GM23248 (cell line): ENCODE data around the gene CNTNAP5. TPM values are rescaled to one million over a fixed set of nuclear protein-coding genes. Genes with fewer than 3 reads are reported as not detected.

Source experiments
- DNase-seq: peaks from one replicate; pipeline ENCODE4 v3.0.0-alpha.2; 2015
- H2AFZ ChIP-seq: fragments of 200-600 bp; sonication (generic); 2 replicates; pipeline ENCODE4 v1.6.1; 2016; ENCODE audit warnings: antibody characterized with exemption
- H3F3A ChIP-seq: fragments of 200-600 bp; sonication (generic); 2 replicates; pipeline ENCODE4 v1.6.1; 2016; ENCODE audit warnings: mild to moderate bottlenecking, antibody characterized with exemption, mixed run types; ENCODE audit not compliant: insufficient read depth
- H3K27ac ChIP-seq: fragments of 200-600 bp; sonication (generic); 2 replicates; pipeline ENCODE4 v1.5.1; 2016; ENCODE audit warnings: mild to moderate bottlenecking
- H3K27me3 ChIP-seq: fragments of 200-600 bp; sonication (generic); replicated peaks from 2 replicates; pipeline ENCODE4 v1.6.1; 2016; ENCODE audit warnings: mild to moderate bottlenecking; ENCODE audit not compliant: insufficient read depth
- H3K36me3 ChIP-seq: fragments of 200-600 bp; sonication (generic); 2 replicates; pipeline ENCODE4 v1.6.1; 2016; ENCODE audit warnings: low read depth, mild to moderate bottlenecking
- H3K4me1 ChIP-seq: fragments of 200-600 bp; sonication (generic); 2 replicates; pipeline ENCODE4 v1.6.1; 2016; ENCODE audit warnings: mild to moderate bottlenecking; ENCODE audit not compliant: insufficient read depth
- H3K4me2 ChIP-seq: fragments of 200-600 bp; sonication (generic); one replicate; pipeline ENCODE4 v1.6.1; 2016; ENCODE audit warnings: mild to moderate bottlenecking; ENCODE audit not compliant: unreplicated experiment
- H3K4me3 ChIP-seq: fragments of 200-600 bp; sonication (generic); 2 replicates; pipeline ENCODE4 v1.5.1; 2016; ENCODE audit warnings: mild to moderate bottlenecking
- H3K79me2 ChIP-seq: fragments of 200-600 bp; sonication (generic); 2 replicates; pipeline ENCODE4 v1.6.1; 2016; ENCODE audit warnings: mild to moderate bottlenecking; ENCODE audit not compliant: insufficient read depth
- H3K9ac ChIP-seq: fragments of 200-600 bp; sonication (generic); 2 replicates; pipeline ENCODE4 v1.6.1; 2016; ENCODE audit warnings: mild to moderate bottlenecking
- H3K9me2 ChIP-seq: fragments of 200-600 bp; sonication (generic); 2 replicates; pipeline ENCODE4 v1.6.1; 2016; ENCODE audit warnings: mixed run types, mild to moderate bottlenecking, moderate library complexity; ENCODE audit not compliant: insufficient read depth
- H3K9me3 ChIP-seq: fragments of 200-600 bp; sonication (generic); one replicate; pipeline ENCODE4 v1.6.1; 2017; ENCODE audit warnings: low read depth
- H4K20me1 ChIP-seq: fragments of 200-600 bp; sonication (generic); 2 replicates; pipeline ENCODE4 v1.6.0; 2016; ENCODE audit not compliant: insufficient read depth
- EZH2 ChIP-seq: fragments of 200-600 bp; sonication (generic); IDR thresholded peaks from 2 replicates; pipeline ENCODE4 v1.6.1; 2018; ENCODE audit warnings: antibody characterized with exemption, mild to moderate bottlenecking; ENCODE audit not compliant: insufficient read depth, poor library complexity, severe bottlenecking
- EZH2phosphoT487 ChIP-seq: fragments of 200-600 bp; sonication (generic); IDR thresholded peaks from 2 replicates; pipeline ENCODE4 v1.6.1; 2018; ENCODE audit warnings: antibody characterized with exemption, moderate library complexity, mild to moderate bottlenecking, low read depth; ENCODE audit not compliant: insufficient read depth
- WGBS, 2 experiments: methylation state at CpG; one replicate each; pipeline ENCODE4 v1.1.6; 2015 to 2017; ENCODE audit warnings: low lambda C conversion rate in 2 of 2, low coverage in 1 of 2; ENCODE audit errors: missing lambda C conversion rate in 2 of 2; 5-methylcytosine and 5-hydroxymethylcytosine counted together
- in situ Hi-C: fragments of 300-500 bp; cut with MboI; formaldehyde crosslinking; loops from 2 replicates; pipeline ENCODE4 v1.15.0; 2020
- polyA plus RNA-seq: library from polyadenylated mRNA; unstranded; fragments of >200 nt; fragmentation: Nextera tagmentation; extraction: Ambion mirVana; gene quantifications from 2 replicates; pipeline ENCODE4 v1.2.1, GENCODE V29; 2016
- total RNA-seq: library from RNA; depleted of rRNA; stranded (reverse); fragments of >200 nt; shearing (Covaris generic); gene quantifications from 2 replicates; pipeline ENCODE4 v1.2.3, GENCODE V29; 2014

Gene CNTNAP5
- total and polyA plus RNA-seq, 2 experiments from 2014 or later = not detected

GRCh38 chr2:124602759-124603158, 577.7 kb downstream of the CNTNAP5 start:
- Histone ChIP-seq H2AFZ (no peak overlapping the region), H3K27me3 (no peaks in the 10 kb centered on the region), H3K9ac (no peak overlapping the region), H3K4me1 (no peaks in the 10 kb centered on the region), H3K27ac (no peak overlapping the region), H3K4me2 (no peak overlapping the region), H3K4me3 (no peak overlapping the region), H3K9me2 (no peaks in the 10 kb centered on the region), H3K9me3 (no peaks in the 10 kb centered on the region), H3F3A (no peaks in the 10 kb centered on the region), H4K20me1 (no peaks in the 10 kb centered on the region), H3K36me3 (no peaks in the 10 kb centered on the region), H3K79me2 (no peaks in the 10 kb centered on the region)
- DNase-seq = no peak
- in situ Hi-C loops = no loop called here
- no peak for TF ChIP-seq EZH2phosphoT487
- TF ChIP-seq EZH2 = no peak

GRCh38 chr2:124604940-124605339, 579.9 kb downstream of the CNTNAP5 start:
- no peak overlapping the region for H2AFZ ChIP-seq
- no peaks in the 10 kb centered on the region for H3F3A ChIP-seq
- TF ChIP-seq EZH2 (no peak), EZH2phosphoT487 (no peak)
- in situ Hi-C loops = no loop called here
- H3K9ac ChIP-seq = no peak overlapping the region
- no peaks in the 10 kb centered on the region for H4K20me1 ChIP-seq
- H3K4me3 ChIP-seq = no peak overlapping the region
- no peak overlapping the region for H3K4me2 ChIP-seq
- H3K79me2 ChIP-seq = no peaks in the 10 kb centered on the region
- no peaks in the 10 kb centered on the region for H3K4me1 ChIP-seq
- WGBS, 2 experiments = 3 to 20% methylated on average over 2 of the region's 2 CpGs
- DNase-seq = no peak
- no peaks in the 10 kb centered on the region for H3K27me3 ChIP-seq
- no peak overlapping the region for H3K27ac ChIP-seq
- no peaks in the 10 kb centered on the region for H3K36me3 ChIP-seq
- no peaks in the 10 kb centered on the region for H3K9me3 ChIP-seq
- no peaks in the 10 kb centered on the region for H3K9me2 ChIP-seq

- no peaks in the 10 kb centered on the region for H3K4me1 ChIP-seq
- H3K9me3 ChIP-seq = no peaks in the 10 kb centered on the region
- H3K9ac ChIP-seq = no peak overlapping the region
- no peak overlapping the region for H3K27ac ChIP-seq
- H3K27me3 ChIP-seq = no peaks in the 10 kb centered on the region
- H3K79me2 ChIP-seq = no peaks in the 10 kb centered on the region
- H3K9me2 ChIP-seq = no peaks in the 10 kb centered on the region
- H3K36me3 ChIP-seq = no peaks in the 10 kb centered on the region
- DNase-seq = no peak
- no peak overlapping the region for H2AFZ ChIP-seq
- no peak overlapping the region for H3K4me3 ChIP-seq
- no peak overlapping the region for H3K4me2 ChIP-seq
- in situ Hi-C loops = no loop called here
- TF ChIP-seq EZH2 (no peak), EZH2phosphoT487 (no peak)
- no peaks in the 10 kb centered on the region for H4K20me1 ChIP-seq
- WGBS, 2 experiments = 8 to 17% methylated on average over 2 of the region's 2 CpGs
- no peaks in the 10 kb centered on the region for H3F3A ChIP-seq
Measured at GRCh38 chr2:124607679-124608078, 582.6 kb downstream of the CNTNAP5 start.

GRCh38 chr2:124609667-124610066, 584.6 kb downstream of the CNTNAP5 start:
- H3K79me2 ChIP-seq = no peaks in the 10 kb centered on the region
- 30 to 39% methylated on average over 6 of the region's 6 CpGs for WGBS, 2 experiments
- in situ Hi-C loops = no loop called here
- H3K4me3 ChIP-seq = no peak overlapping the region
- no peaks in the 10 kb centered on the region for H3K36me3 ChIP-seq
- H3K9me2 ChIP-seq = no peaks in the 10 kb centered on the region
- H2AFZ ChIP-seq = no peak overlapping the region
- no peak overlapping the region for H3K27ac ChIP-seq
- H3F3A ChIP-seq = no peaks in the 10 kb centered on the region
- no peak for DNase-seq
- no peak overlapping the region for H3K9ac ChIP-seq
- H3K27me3 ChIP-seq = no peaks in the 10 kb centered on the region
- H3K4me1 ChIP-seq = no peaks in the 10 kb centered on the region
- H3K4me2 ChIP-seq = no peak overlapping the region
- no peaks in the 10 kb centered on the region for H3K9me3 ChIP-seq
- no peaks in the 10 kb centered on the region for H4K20me1 ChIP-seq
- TF ChIP-seq EZH2 = no peak
- TF ChIP-seq EZH2phosphoT487 = no peak

DNA sequence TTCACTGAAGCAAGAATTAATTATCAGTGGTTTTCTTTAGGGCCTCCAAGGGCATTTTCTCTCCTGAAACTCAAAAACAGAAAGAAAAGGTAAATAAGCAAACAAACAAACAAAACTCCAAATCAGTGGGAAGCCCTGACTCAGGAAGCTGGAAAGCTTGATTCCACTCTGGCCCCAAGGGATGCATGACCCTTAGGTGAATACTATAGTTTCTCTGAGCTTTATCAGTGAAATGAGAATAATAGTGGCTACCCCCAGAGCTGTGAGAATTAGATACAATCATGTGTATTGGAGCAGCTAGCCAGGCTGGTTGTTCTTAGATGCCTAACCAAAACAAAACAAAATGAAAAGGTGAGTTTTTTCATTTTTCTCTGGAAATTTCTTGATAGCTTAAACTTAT, 585.1 kb downstream of the CNTNAP5 start:
- H3K79me2 ChIP-seq = no peaks in the 10 kb centered on the region
- no peaks in the 10 kb centered on the region for H4K20me1 ChIP-seq
- H3K9me2 ChIP-seq = no peaks in the 10 kb centered on the region
- H3K4me2 ChIP-seq = no peak overlapping the region
- DNase-seq = no peak
- no peaks in the 10 kb centered on the region for H3K9me3 ChIP-seq
- no peak overlapping the region for H3K9ac ChIP-seq
- H3K27me3 ChIP-seq = no peaks in the 10 kb centered on the region
- H3F3A ChIP-seq = no peaks in the 10 kb centered on the region
- no peaks in the 10 kb centered on the region for H3K36me3 ChIP-seq
- H3K4me1 ChIP-seq = no peaks in the 10 kb centered on the region
- no peak overlapping the region for H2AFZ ChIP-seq
- in situ Hi-C loops = no loop called here
- no peak overlapping the region for H3K4me3 ChIP-seq
- TF ChIP-seq EZH2phosphoT487 (no peak), EZH2 (no peak)
- no peak overlapping the region for H3K27ac ChIP-seq
